ENCODE data around the gene STXBP1.

DNA sequence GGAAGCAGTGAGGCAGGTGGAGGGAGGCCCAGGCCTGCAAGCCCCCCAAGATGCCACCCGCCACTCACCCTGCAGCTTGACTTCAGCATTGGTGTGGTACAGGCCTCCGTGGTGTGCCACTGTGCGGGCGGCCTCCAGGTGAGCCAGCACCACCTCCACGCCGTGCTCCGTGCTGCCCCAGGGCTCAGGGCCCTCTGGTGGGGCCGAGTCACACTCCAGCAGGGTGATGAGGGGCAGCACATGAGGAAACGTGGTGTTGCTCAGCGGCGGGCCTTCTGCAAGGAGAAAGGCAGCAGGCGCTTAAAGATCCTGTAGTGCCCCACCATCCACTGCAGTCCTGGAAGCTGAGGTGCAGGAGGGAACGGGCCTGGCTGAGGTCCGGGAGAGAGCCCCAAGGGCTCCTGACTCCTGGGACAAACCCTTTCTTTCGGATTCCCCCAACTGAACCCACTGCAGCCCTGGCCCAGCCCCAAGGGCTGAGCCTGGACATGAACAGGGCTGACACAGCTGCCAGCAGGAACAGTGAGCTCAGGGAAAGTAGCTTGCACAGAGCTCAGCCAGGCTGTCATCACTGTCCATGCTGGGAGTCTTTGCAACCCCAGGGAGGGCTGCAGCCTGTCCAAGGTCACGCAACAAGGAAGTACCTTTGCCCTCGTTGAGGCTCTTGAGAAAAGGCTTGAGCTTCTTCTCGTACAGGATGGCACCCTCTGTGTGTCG, 127.7 kb downstream of the STXBP1 start:
- TF ChIP-seq, protein P1, sequence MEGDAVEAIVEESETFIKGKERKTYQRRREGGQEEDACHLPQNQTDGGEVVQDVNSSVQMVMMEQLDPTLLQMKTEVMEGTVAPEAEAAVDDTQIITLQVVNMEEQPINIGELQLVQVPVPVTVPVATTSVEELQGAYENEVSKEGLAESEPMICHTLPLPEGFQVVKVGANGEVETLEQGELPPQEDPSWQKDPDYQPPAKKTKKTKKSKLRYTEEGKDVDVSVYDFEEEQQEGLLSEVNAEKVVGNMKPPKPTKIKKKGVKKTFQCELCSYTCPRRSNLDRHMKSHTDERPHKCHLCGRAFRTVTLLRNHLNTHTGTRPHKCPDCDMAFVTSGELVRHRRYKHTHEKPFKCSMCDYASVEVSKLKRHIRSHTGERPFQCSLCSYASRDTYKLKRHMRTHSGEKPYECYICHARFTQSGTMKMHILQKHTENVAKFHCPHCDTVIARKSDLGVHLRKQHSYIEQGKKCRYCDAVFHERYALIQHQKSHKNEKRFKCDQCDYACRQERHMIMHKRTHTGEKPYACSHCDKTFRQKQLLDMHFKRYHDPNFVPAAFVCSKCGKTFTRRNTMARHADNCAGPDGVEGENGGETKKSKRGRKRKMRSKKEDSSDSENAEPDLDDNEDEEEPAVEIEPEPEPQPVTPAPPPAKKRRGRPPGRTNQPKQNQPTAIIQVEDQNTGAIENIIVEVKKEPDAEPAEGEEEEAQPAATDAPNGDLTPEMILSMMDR (IDR thresholded peaks at IDR 0.05; ENCODE audit: low read depth, low read length), result no peak
- TF ChIP-seq EZH2phosphoT487 (IDR thresholded peaks at IDR 0.05; ENCODE audit: low read depth), result no peak
